ENCODE measurements around the gene RXFP4. TPM values are rescaled to one million over a fixed set of nuclear protein-coding genes. Genes with fewer than 3 reads are reported as not detected.

The RXFP4 gene
- total RNA-seq, 1 experiment from 2014 or later: not detected

DNA sequence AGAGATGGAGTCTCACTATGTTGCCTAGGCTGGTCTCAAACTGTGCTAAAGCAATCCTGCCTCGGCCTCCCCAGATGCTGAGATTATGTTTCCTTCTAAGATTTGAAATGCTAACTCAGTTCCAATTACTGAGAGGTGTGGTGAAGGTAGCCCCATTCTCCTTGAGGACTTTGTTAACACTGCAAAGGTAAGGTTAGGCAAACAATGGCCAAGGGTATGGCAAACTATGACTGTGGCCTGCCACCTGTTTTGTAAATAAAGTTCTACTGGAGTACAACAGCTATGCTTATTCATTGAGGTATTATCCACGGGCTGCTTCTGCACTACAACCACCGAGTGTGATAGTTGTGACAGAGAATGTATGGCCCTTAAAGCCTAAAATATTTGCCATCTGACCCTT is 20.7 kb upstream of the RXFP4 start:
- peaks cover 63 to 95% (median 91%) of the 10 kb centered on the region in 3 experiments for H3K36me3 Mint-ChIP-seq (ENCODE audit: insufficient read depth in 1 of 3, low read depth in 3 of 3)
- no peaks in the 10 kb centered on the region for H3K79me2 ChIP-seq (ENCODE audit: insufficient read depth, low read length)
- WGBS (ENCODE audit: extremely low coverage, insufficient read length, low lambda C conversion rate): no CpG with 5 or more reads among the region's 3 CpGs
- no peaks in the 10 kb centered on the region for H3K79me1 ChIP-seq (ENCODE audit: insufficient read depth, low read depth, low read length, poor library complexity, severe bottlenecking)
- no peak for DNase-seq
- no peak overlapping the region for H3K27ac ChIP-seq (ENCODE audit: insufficient read length, low read depth, low read length)
- H2BK5ac ChIP-seq (ENCODE audit: insufficient read length, low read length): no peak overlapping the region
- H3K4me1 Mint-ChIP-seq: no peaks in the 10 kb centered on the region
- H2BK12ac ChIP-seq (ENCODE audit: insufficient read length, low read depth, low read length): no peak overlapping the region
- H4K8ac ChIP-seq (replicated peaks; ENCODE audit: insufficient read length, low read depth, low read length): no peak overlapping the region
- H2BK20ac ChIP-seq (ENCODE audit: low read depth, low read length, poor library complexity, severe bottlenecking): no peak overlapping the region
- H4K5ac ChIP-seq (ENCODE audit: insufficient read length, low read depth, low read length): no peak overlapping the region
- no peak overlapping the region for H2BK15ac ChIP-seq (ENCODE audit: low read depth, low read length)
- no peak overlapping the region for H3K14ac ChIP-seq (ENCODE audit: insufficient read depth, low read length)
- TF ChIP-seq, protein P1, sequence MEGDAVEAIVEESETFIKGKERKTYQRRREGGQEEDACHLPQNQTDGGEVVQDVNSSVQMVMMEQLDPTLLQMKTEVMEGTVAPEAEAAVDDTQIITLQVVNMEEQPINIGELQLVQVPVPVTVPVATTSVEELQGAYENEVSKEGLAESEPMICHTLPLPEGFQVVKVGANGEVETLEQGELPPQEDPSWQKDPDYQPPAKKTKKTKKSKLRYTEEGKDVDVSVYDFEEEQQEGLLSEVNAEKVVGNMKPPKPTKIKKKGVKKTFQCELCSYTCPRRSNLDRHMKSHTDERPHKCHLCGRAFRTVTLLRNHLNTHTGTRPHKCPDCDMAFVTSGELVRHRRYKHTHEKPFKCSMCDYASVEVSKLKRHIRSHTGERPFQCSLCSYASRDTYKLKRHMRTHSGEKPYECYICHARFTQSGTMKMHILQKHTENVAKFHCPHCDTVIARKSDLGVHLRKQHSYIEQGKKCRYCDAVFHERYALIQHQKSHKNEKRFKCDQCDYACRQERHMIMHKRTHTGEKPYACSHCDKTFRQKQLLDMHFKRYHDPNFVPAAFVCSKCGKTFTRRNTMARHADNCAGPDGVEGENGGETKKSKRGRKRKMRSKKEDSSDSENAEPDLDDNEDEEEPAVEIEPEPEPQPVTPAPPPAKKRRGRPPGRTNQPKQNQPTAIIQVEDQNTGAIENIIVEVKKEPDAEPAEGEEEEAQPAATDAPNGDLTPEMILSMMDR (conservative IDR thresholded peaks at IDR 0.05): no peak
- H3K27me3 ChIP-seq (ENCODE audit: insufficient read depth, low read length): no peaks in the 10 kb centered on the region
- H3K9me3 ChIP-seq (ENCODE audit: control insufficient read depth, low read depth, low read length): no peaks in the 10 kb centered on the region
- H4K20me1 ChIP-seq (ENCODE audit: control insufficient read depth, insufficient read depth, insufficient read length): no peaks in the 10 kb centered on the region
- H3K4ac ChIP-seq (ENCODE audit: low read depth, low read length): no peak overlapping the region
- H2AFZ ChIP-seq (ENCODE audit: low read length): no peak overlapping the region
- no peaks in the 10 kb centered on the region for H3K27me3 Mint-ChIP-seq (ENCODE audit: low read depth)
- H3K18ac ChIP-seq (ENCODE audit: insufficient read length, low read depth, low read length): no peak overlapping the region
- H3K23ac ChIP-seq (ENCODE audit: insufficient read length, low read depth, low read length): no peak overlapping the region
- no peak overlapping the region for H2AK5ac ChIP-seq (ENCODE audit: insufficient read length, low read length)
- H3K56ac ChIP-seq (ENCODE audit: insufficient read length, low read depth, low read length): no peak overlapping the region
- H2BK120ac ChIP-seq (ENCODE audit: low read depth, low read length, poor library complexity, severe bottlenecking): no peak overlapping the region
- H3K4me3 Mint-ChIP-seq: no peak overlapping the region
- no peak overlapping the region for H3K9ac ChIP-seq (ENCODE audit: extremely low read depth, insufficient read length, low read length)
- H3T11ph ChIP-seq (ENCODE audit: low read length): no peak overlapping the region
- H3K23me2 ChIP-seq (ENCODE audit: insufficient read length, low read depth, low read length, poor library complexity, severe bottlenecking): no peaks in the 10 kb centered on the region
- no peaks in the 10 kb centered on the region for H3K4me1 ChIP-seq (ENCODE audit: insufficient read depth, low read length)
- no peak overlapping the region; a peak in 1 of 7 replicates for H3K27ac Mint-ChIP-seq
- no peaks in the 10 kb centered on the region for H3K9me3 Mint-ChIP-seq
- H4K91ac ChIP-seq (ENCODE audit: insufficient read length, low read depth, low read length): no peak overlapping the region
- no peak overlapping the region for H3K4me2 ChIP-seq (ENCODE audit: insufficient read depth, insufficient read length, low read length)
